Measurements from ENCODE around the gene PSMB5.

The PSMB5 gene

GRCh38 chr14:23056956-23057756, 22.5 kb upstream of the PSMB5 start, which contains the start of gene CDH24 (continued):
- TF ChIP-seq, protein P1, sequence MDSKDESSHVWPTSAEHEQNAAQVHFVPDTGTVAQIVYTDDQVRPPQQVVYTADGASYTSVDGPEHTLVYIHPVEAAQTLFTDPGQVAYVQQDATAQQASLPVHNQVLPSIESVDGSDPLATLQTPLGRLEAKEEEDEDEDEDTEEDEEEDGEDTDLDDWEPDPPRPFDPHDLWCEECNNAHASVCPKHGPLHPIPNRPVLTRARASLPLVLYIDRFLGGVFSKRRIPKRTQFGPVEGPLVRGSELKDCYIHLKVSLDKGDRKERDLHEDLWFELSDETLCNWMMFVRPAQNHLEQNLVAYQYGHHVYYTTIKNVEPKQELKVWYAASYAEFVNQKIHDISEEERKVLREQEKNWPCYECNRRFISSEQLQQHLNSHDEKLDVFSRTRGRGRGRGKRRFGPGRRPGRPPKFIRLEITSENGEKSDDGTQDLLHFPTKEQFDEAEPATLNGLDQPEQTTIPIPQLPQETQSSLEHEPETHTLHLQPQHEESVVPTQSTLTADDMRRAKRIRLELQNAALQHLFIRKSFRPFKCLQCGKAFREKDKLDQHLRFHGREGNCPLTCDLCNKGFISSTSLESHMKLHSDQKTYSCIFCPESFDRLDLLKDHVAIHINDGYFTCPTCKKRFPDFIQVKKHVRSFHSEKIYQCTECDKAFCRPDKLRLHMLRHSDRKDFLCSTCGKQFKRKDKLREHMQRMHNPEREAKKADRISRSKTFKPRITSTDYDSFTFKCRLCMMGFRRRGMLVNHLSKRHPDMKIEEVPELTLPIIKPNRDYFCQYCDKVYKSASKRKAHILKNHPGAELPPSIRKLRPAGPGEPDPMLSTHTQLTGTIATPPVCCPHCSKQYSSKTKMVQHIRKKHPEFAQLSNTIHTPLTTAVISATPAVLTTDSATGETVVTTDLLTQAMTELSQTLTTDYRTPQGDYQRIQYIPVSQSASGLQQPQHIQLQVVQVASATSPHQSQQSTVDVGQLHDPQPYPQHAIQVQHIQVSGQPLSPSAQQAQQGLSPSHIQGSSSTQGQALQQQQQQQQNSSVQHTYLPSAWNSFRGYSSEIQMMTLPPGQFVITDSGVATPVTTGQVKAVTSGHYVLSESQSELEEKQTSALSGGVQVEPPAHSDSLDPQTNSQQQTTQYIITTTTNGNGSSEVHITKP (tag by site-specific recombination; IDR thresholded peaks at IDR 0.05), result peak; percentile 63
- TF ChIP-seq ZNF501 (tag by site-specific recombination; IDR thresholded peaks at IDR 0.05) (no peak), GLIS2 (tag by site-specific recombination; IDR thresholded peaks at IDR 0.05) (no peak), GFI1B (tag by site-specific recombination; IDR thresholded peaks at IDR 0.05) (no peak), ZNF610 (tag by site-specific recombination; IDR thresholded peaks at IDR 0.05; ENCODE audit: borderline replicate concordance) (no peak), ZNF596 (tag by site-specific recombination; IDR thresholded peaks at IDR 0.05) (no peak), ZNF768 (tag by site-specific recombination; IDR thresholded peaks at IDR 0.05) (no peak), ZNF324 (tag by site-specific recombination; IDR thresholded peaks at IDR 0.05) (0 out of 2 replicates have a peak, but pooled peaks have one; percentile 50), SP7 (tag by site-specific recombination; IDR thresholded peaks at IDR 0.05) (no peak; the same call in 1 of the 2 replicates), ZNF175 (tag by site-specific recombination; IDR thresholded peaks at IDR 0.05) (no peak), BCL6B (tag by site-specific recombination; IDR thresholded peaks at IDR 0.05) (no peak), ZNF426 (tag by site-specific recombination; IDR thresholded peaks at IDR 0.05) (no peak), ZBTB20 (tag by site-specific recombination; IDR thresholded peaks at IDR 0.05) (peak; percentile 28), ZNF624 (tag by site-specific recombination; IDR thresholded peaks at IDR 0.05) (no peak), ZNF266 (tag by site-specific recombination; IDR thresholded peaks at IDR 0.05; ENCODE audit: low read depth) (no peak), ZNF76 (tag by site-specific recombination; IDR thresholded peaks at IDR 0.05; ENCODE audit: borderline replicate concordance, low read depth) (0 out of 2 replicates have a peak, but pooled peaks have one; percentile 30), IKZF3 (tag by site-specific recombination; IDR thresholded peaks at IDR 0.05) (peak; percentile 29; the same call in 1 of the 2 replicates), ZBTB1 (tag by site-specific recombination; IDR thresholded peaks at IDR 0.05) (no peak), RBAK (tag by site-specific recombination; IDR thresholded peaks at IDR 0.05) (no peak), BCL11A (tag by site-specific recombination; IDR thresholded peaks at IDR 0.05; ENCODE audit: low read depth) (no peak), ZNF202 (tag by site-specific recombination; IDR thresholded peaks at IDR 0.05; ENCODE audit: borderline replicate concordance) (no peak), ZNF626 (tag by site-specific recombination; IDR thresholded peaks at IDR 0.05) (no peak), ZBTB17 (tag by site-specific recombination; IDR thresholded peaks at IDR 0.05) (peak; percentile 88), ZBTB49 (tag by site-specific recombination; IDR thresholded peaks at IDR 0.05; ENCODE audit: low read depth) (no peak), KLF9 (tag by site-specific recombination; IDR thresholded peaks at IDR 0.05; ENCODE audit: low read depth) (no peak; the same call in 1 of the 2 replicates), ZNF514 (tag by site-specific recombination; IDR thresholded peaks at IDR 0.05) (no peak)
- TF ChIP-seq, protein P2, sequence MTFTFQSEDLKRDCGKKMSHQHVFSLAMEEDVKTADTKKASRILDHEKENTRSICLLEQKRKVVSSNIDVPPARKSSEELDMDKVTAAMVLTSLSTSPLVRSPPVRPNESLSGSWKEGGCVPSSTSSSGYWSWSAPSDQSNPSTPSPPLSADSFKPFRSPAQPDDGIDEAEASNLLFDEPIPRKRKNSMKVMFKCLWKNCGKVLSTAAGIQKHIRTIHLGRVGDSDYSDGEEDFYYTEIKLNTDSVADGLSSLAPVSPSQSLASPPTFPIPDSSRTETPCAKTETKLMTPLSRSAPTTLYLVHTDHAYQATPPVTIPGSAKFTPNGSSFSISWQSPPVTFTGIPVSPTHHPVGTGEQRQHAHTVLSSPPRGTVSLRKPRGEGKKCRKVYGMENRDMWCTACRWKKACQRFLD (tag by site-specific recombination; IDR thresholded peaks at IDR 0.05), result no peak
- TF ChIP-seq, protein P3, sequence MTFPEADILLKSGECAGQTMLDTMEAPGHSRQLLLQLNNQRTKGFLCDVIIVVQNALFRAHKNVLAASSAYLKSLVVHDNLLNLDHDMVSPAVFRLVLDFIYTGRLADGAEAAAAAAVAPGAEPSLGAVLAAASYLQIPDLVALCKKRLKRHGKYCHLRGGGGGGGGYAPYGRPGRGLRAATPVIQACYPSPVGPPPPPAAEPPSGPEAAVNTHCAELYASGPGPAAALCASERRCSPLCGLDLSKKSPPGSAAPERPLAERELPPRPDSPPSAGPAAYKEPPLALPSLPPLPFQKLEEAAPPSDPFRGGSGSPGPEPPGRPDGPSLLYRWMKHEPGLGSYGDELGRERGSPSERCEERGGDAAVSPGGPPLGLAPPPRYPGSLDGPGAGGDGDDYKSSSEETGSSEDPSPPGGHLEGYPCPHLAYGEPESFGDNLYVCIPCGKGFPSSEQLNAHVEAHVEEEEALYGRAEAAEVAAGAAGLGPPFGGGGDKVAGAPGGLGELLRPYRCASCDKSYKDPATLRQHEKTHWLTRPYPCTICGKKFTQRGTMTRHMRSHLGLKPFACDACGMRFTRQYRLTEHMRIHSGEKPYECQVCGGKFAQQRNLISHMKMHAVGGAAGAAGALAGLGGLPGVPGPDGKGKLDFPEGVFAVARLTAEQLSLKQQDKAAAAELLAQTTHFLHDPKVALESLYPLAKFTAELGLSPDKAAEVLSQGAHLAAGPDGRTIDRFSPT (tag by site-specific recombination; IDR thresholded peaks at IDR 0.05), result no peak

Data from HEK293 (cell line).